ENCODE data around the gene MINAR1.

- TF ChIP-seq, protein P1, sequence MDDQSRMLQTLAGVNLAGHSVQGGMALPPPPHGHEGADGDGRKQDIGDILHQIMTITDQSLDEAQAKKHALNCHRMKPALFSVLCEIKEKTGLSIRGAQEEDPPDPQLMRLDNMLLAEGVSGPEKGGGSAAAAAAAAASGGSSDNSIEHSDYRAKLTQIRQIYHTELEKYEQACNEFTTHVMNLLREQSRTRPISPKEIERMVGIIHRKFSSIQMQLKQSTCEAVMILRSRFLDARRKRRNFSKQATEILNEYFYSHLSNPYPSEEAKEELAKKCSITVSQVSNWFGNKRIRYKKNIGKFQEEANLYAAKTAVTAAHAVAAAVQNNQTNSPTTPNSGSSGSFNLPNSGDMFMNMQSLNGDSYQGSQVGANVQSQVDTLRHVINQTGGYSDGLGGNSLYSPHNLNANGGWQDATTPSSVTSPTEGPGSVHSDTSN (CRISPR knock-in tag; IDR thresholded peaks at IDR 0.05), result no peak
- TF ChIP-seq ZBTB26 (tag by site-specific recombination; optimal IDR thresholded peaks at IDR 0.05), result no peak
- TF ChIP-seq CTCF (tag by site-specific recombination; IDR thresholded peaks at IDR 0.05), result no peak
These were observed 21.3 kb downstream of the MINAR1 start for GRCh38 chr15:79453446-79453845.

Data from HEK293 (cell line).